IMR-90 (cell line): ENCODE results near the gene SLC27A4.
A peak's percentile ranks its signal among the peaks of the same experiment; 100 is the strongest.

Source experiments
- CEBPB ChIP-seq: IDR thresholded peaks from 2 replicates; pipeline ENCODE4 v1.6.1; 2012; ENCODE audit warnings: low read depth, low read length, improper control_type of control experiment
- FOS ChIP-seq: fragments of 150-350 bp; IDR thresholded peaks from 2 replicates; pipeline ENCODE4 v1.6.1; 2016; ENCODE audit warnings: low read depth, low read length
- MAFK ChIP-seq: IDR thresholded peaks from 2 replicates; pipeline ENCODE4 v1.6.1; 2012; ENCODE audit warnings: low read depth, low read length, improper control_type of control experiment
- MXI1 ChIP-seq: IDR thresholded peaks from 2 replicates; pipeline ENCODE4 v1.6.1; 2012; ENCODE audit warnings: low read depth, mild to moderate bottlenecking, low read length, moderate library complexity, borderline replicate concordance
- POLR2A ChIP-seq: IDR thresholded peaks from 2 replicates; pipeline ENCODE4 v1.6.1; 2012; ENCODE audit warnings: mild to moderate bottlenecking, low read depth, low read length
- RAD21 ChIP-seq: IDR thresholded peaks from 2 replicates; pipeline ENCODE4 v1.6.1; 2012; ENCODE audit warnings: low read length, improper control_type of control experiment
- RCOR1 ChIP-seq: IDR thresholded peaks from 2 replicates; pipeline ENCODE4 v1.6.1; 2012; ENCODE audit warnings: mild to moderate bottlenecking, low read length, improper control_type of control experiment; ENCODE audit not compliant: insufficient replicate concordance
- TF ChIP-seq, protein P1 (sequence below): conservative IDR thresholded peaks from 2 replicates; pipeline ENCODE4 v1.5.1; 2012; ENCODE audit warnings: mild to moderate bottlenecking, low read depth, low read length, improper control_type of control experiment

DNA sequence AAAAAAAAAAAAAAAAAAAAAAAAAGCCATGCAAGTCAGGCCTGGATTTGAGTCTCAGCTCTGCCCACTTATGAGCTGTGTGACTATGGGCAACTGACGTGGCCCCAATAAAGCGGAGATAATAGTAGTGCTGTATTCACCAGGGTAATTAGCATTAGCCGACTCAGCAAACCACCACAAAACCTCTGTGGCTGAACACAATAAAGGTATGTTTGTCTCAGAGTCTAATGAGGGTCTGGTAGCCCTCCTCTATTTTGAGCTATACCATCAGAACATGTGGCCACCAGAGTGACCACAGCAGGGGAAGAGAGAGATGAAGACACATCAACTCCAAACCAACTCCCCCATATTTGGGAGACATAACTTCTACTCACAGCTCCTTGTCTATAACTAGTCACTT lies 48.3 kb upstream of the SLC27A4 start:
- TF ChIP-seq FOS, result no peak
- TF ChIP-seq, protein P1, sequence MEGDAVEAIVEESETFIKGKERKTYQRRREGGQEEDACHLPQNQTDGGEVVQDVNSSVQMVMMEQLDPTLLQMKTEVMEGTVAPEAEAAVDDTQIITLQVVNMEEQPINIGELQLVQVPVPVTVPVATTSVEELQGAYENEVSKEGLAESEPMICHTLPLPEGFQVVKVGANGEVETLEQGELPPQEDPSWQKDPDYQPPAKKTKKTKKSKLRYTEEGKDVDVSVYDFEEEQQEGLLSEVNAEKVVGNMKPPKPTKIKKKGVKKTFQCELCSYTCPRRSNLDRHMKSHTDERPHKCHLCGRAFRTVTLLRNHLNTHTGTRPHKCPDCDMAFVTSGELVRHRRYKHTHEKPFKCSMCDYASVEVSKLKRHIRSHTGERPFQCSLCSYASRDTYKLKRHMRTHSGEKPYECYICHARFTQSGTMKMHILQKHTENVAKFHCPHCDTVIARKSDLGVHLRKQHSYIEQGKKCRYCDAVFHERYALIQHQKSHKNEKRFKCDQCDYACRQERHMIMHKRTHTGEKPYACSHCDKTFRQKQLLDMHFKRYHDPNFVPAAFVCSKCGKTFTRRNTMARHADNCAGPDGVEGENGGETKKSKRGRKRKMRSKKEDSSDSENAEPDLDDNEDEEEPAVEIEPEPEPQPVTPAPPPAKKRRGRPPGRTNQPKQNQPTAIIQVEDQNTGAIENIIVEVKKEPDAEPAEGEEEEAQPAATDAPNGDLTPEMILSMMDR, result no peak
- TF ChIP-seq CEBPB, result no peak
- peak; percentile 79 for TF ChIP-seq MAFK
- no peak for TF ChIP-seq RAD21
- TF ChIP-seq MXI1, result no peak
- TF ChIP-seq RCOR1, result no peak
- TF ChIP-seq POLR2A, result no peak
